ENCODE data around the gene GOLGA3.
"Not testable (repeated sequence)": the region's sequence is repeated elsewhere in the genome, so short reads cannot be mapped to it uniquely, and the experiment has no call there.

The GOLGA3 gene

GRCh38 chr12:132803888-132804287, 24.8 kb downstream of the GOLGA3 start:
- in situ Hi-C loops (cut with MboI; ENCODE audit: low pct_unique_long_range_greater_than_20kb, low sequenced_read_pairs, unreplicated experiment): no loop called here
- TF ChIP-seq CTCF (IDR thresholded peaks at IDR 0.05; ENCODE audit: extremely low read depth, insufficient read depth, missing control alignments): no peak
- DNase-seq (ENCODE audit: low spot score): no peak

- no peak for DNase-seq (ENCODE audit: low spot score)
- in situ Hi-C loops (cut with MboI; ENCODE audit: low pct_unique_long_range_greater_than_20kb, low sequenced_read_pairs, unreplicated experiment): no loop called here
- TF ChIP-seq CTCF (IDR thresholded peaks at IDR 0.05; ENCODE audit: extremely low read depth, insufficient read depth, missing control alignments): no peak
These were observed 25.5 kb downstream of the GOLGA3 start for GRCh38 chr12:132803125-132803524.

GRCh38 chr12:132801741-132802140, 26.9 kb downstream of the GOLGA3 start:
- no peak for DNase-seq (ENCODE audit: low spot score)
- no peak for TF ChIP-seq CTCF (IDR thresholded peaks at IDR 0.05; ENCODE audit: extremely low read depth, insufficient read depth, missing control alignments)
- in situ Hi-C loops (cut with MboI; ENCODE audit: low pct_unique_long_range_greater_than_20kb, low sequenced_read_pairs, unreplicated experiment): no loop called here

- no peak for TF ChIP-seq CTCF (IDR thresholded peaks at IDR 0.05; ENCODE audit: extremely low read depth, insufficient read depth, missing control alignments)
- in situ Hi-C loops (cut with MboI; ENCODE audit: low pct_unique_long_range_greater_than_20kb, low sequenced_read_pairs, unreplicated experiment): no loop called here
- DNase-seq (ENCODE audit: low spot score): no peak
These were observed 29.8 kb downstream of the GOLGA3 start for GRCh38 chr12:132798836-132799235.

- TF ChIP-seq CTCF (IDR thresholded peaks at IDR 0.05; ENCODE audit: extremely low read depth, insufficient read depth, missing control alignments): no peak
- DNase-seq (ENCODE audit: low spot score): no peak
- in situ Hi-C loops (cut with MboI; ENCODE audit: low pct_unique_long_range_greater_than_20kb, low sequenced_read_pairs, unreplicated experiment): no loop called here
These were observed 30.7 kb downstream of the GOLGA3 start for GRCh38 chr12:132797820-132798570.

GRCh38 chr12:132795847-132796246, 32.8 kb downstream of the GOLGA3 start:
- DNase-seq (ENCODE audit: low spot score): no peak
- TF ChIP-seq CTCF (IDR thresholded peaks at IDR 0.05; ENCODE audit: extremely low read depth, insufficient read depth, missing control alignments): no peak
- in situ Hi-C loops (cut with MboI; ENCODE audit: low pct_unique_long_range_greater_than_20kb, low sequenced_read_pairs, unreplicated experiment): no loop called here

- in situ Hi-C loops (cut with MboI; ENCODE audit: low pct_unique_long_range_greater_than_20kb, low sequenced_read_pairs, unreplicated experiment); DNase-seq (ENCODE audit: low spot score): not testable (repeated sequence)
These were observed 36.7 kb downstream of the GOLGA3 start for GRCh38 chr12:132791940-132792339.
